Spleen (tissue), 7 donors: ENCODE data around the gene GPR158.

ENCODE experiments used
- CTCF ChIP-seq, 11 experiments: fragments of 200-600 bp in 7 of 11; fragments of 450-650 bp in 4 of 11; sonication (generic) in 4 of 11; IDR thresholded peaks in 8 of 11; conservative IDR thresholded peaks in 3 of 11; 1 replicate in 7 of 11; 2 replicates in 4 of 11; pipeline versions ENCODE4 v1.4.0 to v1.8.0; 2016 to 2021; ENCODE audit warnings: antibody characterized with exemption in 11 of 11, inconsistent platforms in 4 of 11, mild to moderate bottlenecking in 1 of 11
- POLR2AphosphoS5 ChIP-seq, 3 donors: sonication (generic); formaldehyde crosslinking; IDR thresholded peaks; one replicate each; pipeline ENCODE4 v1.5.1; 2017; ENCODE audit warnings: antibody characterized with exemption in 3 of 3
- donor health status: DM: no; HTN: no; CAD: no; lungs with moderate emphysema.
- donor health status: DM: no; HTN: no; CAD: no.
- donor health status: DM: no; HTN: no; CAD: no.

- no peak for TF ChIP-seq CTCF (IDR thresholded peaks at IDR 0.05 in 8 of 11, conservative IDR thresholded peaks at IDR 0.05 in 3 of 11)
- TF ChIP-seq POLR2AphosphoS5 (IDR thresholded peaks at IDR 0.05): no peak
These were observed 32.1 kb downstream of the GPR158 start for GRCh38 chr10:25206693-25207414.
